Right atrium auricular region (tissue), 2 donors: Measurements from ENCODE around the gene GFER. TPM values are rescaled to one million over a fixed set of nuclear protein-coding genes. Genes with fewer than 3 reads are reported as not detected.
A peak's percentile ranks its signal among the peaks of the same experiment; 100 is the strongest.
"Not testable (repeated sequence)": the region's sequence is repeated elsewhere in the genome, so short reads cannot be mapped to it uniquely, and the experiment has no call there.

ENCODE experiments used
- DNase-seq: peaks from one replicate; pipeline ENCODE4 v3.0.0-alpha.2; 2019; ENCODE audit warnings: low spot score
- H3K27ac ChIP-seq, 2 donors: fragments of 200-600 bp; sonication (generic); 1 replicate in 1 of 2; 2 replicates in 1 of 2; pipeline ENCODE4 v1.5.1; 2016 to 2019
- H3K27me3 ChIP-seq, 2 donors: fragments of 200-600 bp; sonication (generic); one replicate each; pipeline versions ENCODE4 v1.5.1 to v1.6.0; 2017 to 2019
- H3K36me3 ChIP-seq: fragments of 200-600 bp; sonication (generic); one replicate; pipeline ENCODE4 v1.5.1; 2016
- H3K4me1 ChIP-seq, 2 donors: fragments of 200-600 bp; sonication (generic); one replicate each; pipeline versions ENCODE4 v1.5.1 to v1.6.0; 2017 to 2019
- H3K4me3 ChIP-seq, 2 donors: fragments of 200-600 bp; sonication (generic); 1 replicate in 1 of 2; 2 replicates in 1 of 2; pipeline ENCODE4 v1.5.1; 2017 to 2019; ENCODE audit warnings: mild to moderate bottlenecking in 1 of 2, moderate library complexity in 1 of 2
- H3K9me3 ChIP-seq, 2 donors: fragments of 200-600 bp; sonication (generic); one replicate each; pipeline ENCODE4 v1.5.1; 2019
- total RNA-seq, 2 donors: library from RNA; depleted of rRNA; stranded (reverse); fragments of >200 nt; gene quantifications; one replicate each; pipeline ENCODE4 v1.1.0, GENCODE V29; 2016
- TF ChIP-seq, protein P1 (sequence below), 2 donors: fragments of 200-600 bp; sonication (generic); IDR thresholded peaks; one replicate each; pipeline ENCODE4 v1.5.1; 2019; ENCODE audit warnings: antibody characterized with exemption in 2 of 2

GFER gene
- total RNA-seq, 2 donors from 2014 or later = 11.9 to 12.6 TPM

DNA sequence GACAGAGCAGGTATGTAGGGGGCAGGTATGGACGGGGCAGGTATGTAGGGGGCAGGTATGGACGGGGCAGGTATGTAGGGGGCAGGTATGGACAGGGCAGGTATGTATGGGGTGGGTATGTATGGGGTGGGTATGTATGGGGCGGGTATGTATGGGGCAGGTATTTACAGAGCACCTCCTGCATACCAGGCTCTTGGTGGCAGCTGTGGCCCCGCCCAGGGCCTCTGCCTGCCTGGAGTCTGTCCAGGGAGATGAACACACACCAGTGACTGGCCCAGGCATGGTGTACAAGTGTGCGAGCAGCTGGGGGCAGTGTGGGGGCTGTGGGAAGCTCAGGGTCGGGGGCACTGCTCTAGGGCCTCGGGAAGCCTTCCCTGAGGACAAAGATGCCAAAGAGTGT lies 33.9 kb upstream of the GFER start:
- no peak overlapping the region for H3K4me3 ChIP-seq
- H3K9me3 ChIP-seq = no peaks in the 10 kb centered on the region
- DNase-seq = no peak
- H3K4me1 ChIP-seq = peaks cover 0 to 18% of the 10 kb centered on the region in 2 donors
- no peaks in the 10 kb centered on the region for H3K36me3 ChIP-seq
- TF ChIP-seq, protein P1, sequence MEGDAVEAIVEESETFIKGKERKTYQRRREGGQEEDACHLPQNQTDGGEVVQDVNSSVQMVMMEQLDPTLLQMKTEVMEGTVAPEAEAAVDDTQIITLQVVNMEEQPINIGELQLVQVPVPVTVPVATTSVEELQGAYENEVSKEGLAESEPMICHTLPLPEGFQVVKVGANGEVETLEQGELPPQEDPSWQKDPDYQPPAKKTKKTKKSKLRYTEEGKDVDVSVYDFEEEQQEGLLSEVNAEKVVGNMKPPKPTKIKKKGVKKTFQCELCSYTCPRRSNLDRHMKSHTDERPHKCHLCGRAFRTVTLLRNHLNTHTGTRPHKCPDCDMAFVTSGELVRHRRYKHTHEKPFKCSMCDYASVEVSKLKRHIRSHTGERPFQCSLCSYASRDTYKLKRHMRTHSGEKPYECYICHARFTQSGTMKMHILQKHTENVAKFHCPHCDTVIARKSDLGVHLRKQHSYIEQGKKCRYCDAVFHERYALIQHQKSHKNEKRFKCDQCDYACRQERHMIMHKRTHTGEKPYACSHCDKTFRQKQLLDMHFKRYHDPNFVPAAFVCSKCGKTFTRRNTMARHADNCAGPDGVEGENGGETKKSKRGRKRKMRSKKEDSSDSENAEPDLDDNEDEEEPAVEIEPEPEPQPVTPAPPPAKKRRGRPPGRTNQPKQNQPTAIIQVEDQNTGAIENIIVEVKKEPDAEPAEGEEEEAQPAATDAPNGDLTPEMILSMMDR (IDR thresholded peaks at IDR 0.05) = no peak
- no peaks in the 10 kb centered on the region for H3K27me3 ChIP-seq
- peak overlapping the region; percentile 67 to 80 for H3K27ac ChIP-seq

DNA sequence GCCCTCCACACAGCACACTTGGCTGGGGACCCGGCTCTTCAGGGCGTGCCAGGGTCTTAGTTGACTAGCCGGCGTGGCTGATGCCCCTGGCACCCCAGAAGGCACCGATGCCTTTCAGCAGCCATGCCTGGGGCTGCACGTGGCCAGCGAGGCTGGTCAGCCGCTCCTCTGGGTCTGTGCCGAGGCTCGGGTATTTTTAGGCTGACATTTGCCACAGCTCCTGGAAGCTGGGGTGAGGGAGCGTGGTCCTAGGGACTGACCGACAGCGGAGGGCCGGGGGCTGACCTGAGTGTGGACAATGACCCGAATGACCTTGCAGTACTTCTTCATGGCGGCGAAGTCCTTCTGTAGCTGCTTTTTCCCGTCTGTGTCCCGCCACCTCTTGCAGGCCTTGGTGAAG lies 33.4 kb upstream of the GFER start:
- no peak for DNase-seq
- Histone ChIP-seq H3K27ac (peak overlapping the region; percentile 67 to 80), H3K27me3 (no peaks in the 10 kb centered on the region), H3K4me3 (no peak overlapping the region), H3K36me3 (no peaks in the 10 kb centered on the region), H3K9me3 (no peaks in the 10 kb centered on the region), H3K4me1 (peaks cover 0 to 18% of the 10 kb centered on the region in 2 donors)
- TF ChIP-seq, protein P1 (IDR thresholded peaks at IDR 0.05) = no peak

DNA sequence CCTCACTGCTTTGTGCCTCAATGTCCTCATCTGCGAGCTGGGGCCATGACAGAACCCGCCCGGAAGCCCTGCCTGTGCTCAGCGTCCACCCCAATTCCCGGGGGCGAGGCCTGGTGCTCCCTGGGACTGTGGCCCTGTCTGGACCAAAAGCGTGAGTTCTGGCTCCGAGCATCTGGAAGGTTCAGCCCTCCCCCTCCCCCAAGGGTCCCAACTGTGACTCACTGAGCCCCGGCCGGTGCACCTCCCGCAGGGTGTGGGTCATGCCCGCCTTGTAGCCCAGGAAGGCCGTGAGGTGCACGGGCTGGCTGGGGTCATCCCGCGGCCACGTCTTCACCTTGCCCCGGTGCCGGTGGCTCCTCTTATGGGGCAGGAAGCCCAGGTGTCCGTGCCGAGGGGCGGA lies 30.3 kb upstream of the GFER start:
- DNase-seq = no peak

DNA sequence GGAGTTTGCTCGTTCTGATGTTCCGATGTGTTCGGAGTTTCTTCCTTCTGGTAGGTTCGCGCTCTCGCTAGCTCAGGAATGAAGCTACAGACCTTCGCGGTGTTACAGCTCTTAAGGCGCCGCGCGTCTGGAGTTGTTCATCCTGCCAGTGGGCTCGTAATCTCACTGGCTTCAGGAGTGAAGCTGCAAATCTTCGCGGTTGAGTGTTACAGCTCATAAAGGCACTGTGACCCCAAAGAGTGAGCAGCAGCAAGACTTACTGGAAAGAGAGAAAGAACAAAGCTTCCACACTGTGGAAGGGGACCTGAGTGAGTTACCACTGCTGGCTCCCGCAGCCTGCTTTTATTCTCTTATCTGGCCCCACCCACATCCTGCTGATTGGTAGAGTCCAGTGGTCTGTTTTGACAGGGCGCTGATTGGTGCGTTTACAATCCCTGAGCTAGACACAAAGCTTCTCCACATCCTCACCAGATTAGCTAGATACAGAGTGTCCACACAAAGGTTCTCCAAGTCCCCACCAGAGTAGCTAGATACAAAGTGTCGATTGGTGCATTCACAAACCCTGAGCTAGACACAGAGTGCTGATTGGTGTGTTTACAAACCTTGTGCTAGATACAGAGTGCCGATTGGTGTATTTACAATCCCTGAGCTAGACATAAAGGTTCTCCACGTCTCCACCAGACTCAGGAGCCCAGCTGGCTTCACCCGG lies 26.4 kb upstream of the GFER start:
- DNase-seq, H3K27me3 ChIP-seq, H3K27ac ChIP-seq, H3K4me3 ChIP-seq, H3K9me3 ChIP-seq: not testable (repeated sequence)
- Histone ChIP-seq H3K4me1 (peaks cover 0 to 33% of the 10 kb centered on the region in 2 donors), H3K36me3 (peaks cover 14% of the 10 kb centered on the region)

More for the DNA sequence above, 30.3 kb upstream of the GFER start:
- Histone ChIP-seq H3K9me3 (no peaks in the 10 kb centered on the region), H3K4me1 (peaks cover 0 to 20% of the 10 kb centered on the region in 2 donors), H3K27ac (peak overlapping the region; percentile 74 to 84), H3K36me3 (no peaks in the 10 kb centered on the region), H3K27me3 (no peaks in the 10 kb centered on the region), H3K4me3 (peak overlapping the region; percentile 12 to 38)
- TF ChIP-seq, protein P1 (IDR thresholded peaks at IDR 0.05) = no peak

DNA sequence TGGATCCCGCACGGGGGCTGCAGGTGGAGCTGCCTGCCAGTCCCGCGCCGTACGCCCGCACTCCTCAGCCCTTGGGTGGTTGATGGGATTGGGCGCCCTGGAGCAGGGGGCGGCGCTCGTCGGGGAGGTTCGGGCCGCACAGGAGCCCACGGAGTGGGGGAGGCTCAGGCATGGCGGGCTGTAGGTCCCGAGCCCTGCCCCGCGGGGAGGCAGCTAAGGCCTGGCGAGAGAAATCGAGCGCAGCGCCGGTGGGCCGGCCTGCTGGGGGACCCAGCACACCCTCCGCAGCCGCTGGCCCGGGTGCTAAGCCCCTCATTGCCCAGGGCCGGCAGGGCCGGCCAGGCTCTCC lies 25.9 kb upstream of the GFER start:
- H3K27me3 ChIP-seq, DNase-seq, H3K9me3 ChIP-seq, H3K4me3 ChIP-seq, H3K27ac ChIP-seq: not testable (repeated sequence)
- Histone ChIP-seq H3K4me1 (peaks cover 0 to 33% of the 10 kb centered on the region in 2 donors), H3K36me3 (peaks cover 19% of the 10 kb centered on the region)

DNA sequence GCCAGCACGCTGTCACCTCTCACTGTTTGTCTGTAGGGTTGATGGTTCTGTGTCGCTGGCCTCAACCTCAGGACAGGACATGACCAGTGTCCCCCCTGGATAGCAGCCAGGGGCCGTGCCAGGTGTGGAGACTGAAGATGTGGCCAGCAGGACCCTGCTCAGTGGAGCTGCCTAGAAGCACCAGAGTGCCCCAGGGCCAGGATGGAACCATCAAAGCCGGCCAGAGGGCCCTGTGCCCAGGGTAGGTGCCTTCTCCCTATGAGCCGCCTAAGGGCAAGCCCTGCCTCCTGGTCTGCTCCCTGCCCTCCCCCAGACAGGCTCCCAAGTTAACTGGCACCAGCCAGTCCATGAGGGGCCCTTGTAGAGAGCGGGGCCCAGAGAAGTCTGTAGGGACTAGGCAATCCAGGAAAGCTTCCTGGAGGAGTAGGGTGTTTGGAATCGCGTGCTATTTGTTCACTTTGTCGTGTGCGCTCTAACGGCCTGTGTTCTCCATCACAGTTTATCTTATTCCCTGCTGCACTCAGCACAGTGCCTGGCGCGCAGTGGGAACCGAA lies 25.2 kb upstream of the GFER start:
- H3K27ac ChIP-seq = peak overlapping the region; percentile 82 to 85
- TF ChIP-seq, protein P1 (IDR thresholded peaks at IDR 0.05) = no peak
- no peak for DNase-seq
- peaks cover 0 to 39% of the 10 kb centered on the region in 2 donors for H3K4me1 ChIP-seq
- H3K4me3 ChIP-seq = peak overlapping the region; percentile 81 to 88
- no peaks in the 10 kb centered on the region for H3K9me3 ChIP-seq
- H3K36me3 ChIP-seq = peaks cover 25% of the 10 kb centered on the region
- H3K27me3 ChIP-seq = no peaks in the 10 kb centered on the region
